ENCODE results near the gene WDPCP.

DNA sequence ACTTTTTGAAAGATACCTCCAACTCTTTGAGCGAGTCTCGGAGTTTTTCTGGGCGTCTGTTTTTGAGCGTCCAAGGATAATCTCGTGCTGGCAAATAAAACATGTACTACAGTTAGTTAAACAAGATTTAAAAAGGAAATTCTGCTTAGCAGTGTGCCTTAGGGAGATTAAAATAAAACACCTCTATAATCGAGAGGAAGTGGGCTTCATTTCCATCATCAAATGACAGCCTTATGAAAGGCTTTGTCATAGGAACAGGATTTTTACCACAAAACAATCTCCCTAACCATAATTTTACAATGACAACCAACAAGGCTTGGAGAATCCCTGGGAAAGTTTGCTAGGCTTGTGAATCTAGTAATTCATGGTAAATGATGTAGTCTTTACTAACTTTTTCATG lies 103.4 kb downstream of the WDPCP start:
- TF ChIP-seq CC2D1A (CRISPR knock-in tag; IDR thresholded peaks at IDR 0.05): no peak
- TF ChIP-seq, protein P1, sequence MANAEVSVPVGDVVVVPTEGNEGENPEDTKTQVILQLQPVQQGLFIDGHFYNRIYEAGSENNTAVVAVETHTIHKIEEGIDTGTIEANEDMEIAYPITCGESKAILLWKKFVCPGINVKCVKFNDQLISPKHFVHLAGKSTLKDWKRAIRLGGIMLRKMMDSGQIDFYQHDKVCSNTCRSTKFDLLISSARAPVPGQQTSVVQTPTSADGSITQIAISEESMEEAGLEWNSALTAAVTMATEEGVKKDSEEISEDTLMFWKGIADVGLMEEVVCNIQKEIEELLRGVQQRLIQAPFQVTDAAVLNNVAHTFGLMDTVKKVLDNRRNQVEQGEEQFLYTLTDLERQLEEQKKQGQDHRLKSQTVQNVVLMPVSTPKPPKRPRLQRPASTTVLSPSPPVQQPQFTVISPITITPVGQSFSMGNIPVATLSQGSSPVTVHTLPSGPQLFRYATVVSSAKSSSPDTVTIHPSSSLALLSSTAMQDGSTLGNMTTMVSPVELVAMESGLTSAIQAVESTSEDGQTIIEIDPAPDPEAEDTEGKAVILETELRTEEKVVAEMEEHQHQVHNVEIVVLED (CRISPR knock-in tag; IDR thresholded peaks at IDR 0.05; ENCODE audit: borderline replicate concordance): no peak
- no peak for TF ChIP-seq GPBP1L1 (CRISPR knock-in tag; IDR thresholded peaks at IDR 0.05)
- no peak for TF ChIP-seq HMGA1 (CRISPR knock-in tag; conservative IDR thresholded peaks at IDR 0.05)
- TF ChIP-seq ZNF768 (CRISPR knock-in tag; IDR thresholded peaks at IDR 0.05): no peak
- TF ChIP-seq CTCF (CRISPR knock-in tag; IDR thresholded peaks at IDR 0.05): no peak
- no peak for TF ChIP-seq YY1 (IDR thresholded peaks at IDR 0.05; ENCODE audit: insufficient read depth, insufficient replicate concordance, low read depth, low read length)
- no peak for TF ChIP-seq POLR2AphosphoS5 (IDR thresholded peaks at IDR 0.05; ENCODE audit: low read depth, low read length)
- no peak for TF ChIP-seq ZNF232 (CRISPR knock-in tag; IDR thresholded peaks at IDR 0.05; ENCODE audit: borderline replicate concordance)
- TF ChIP-seq REL (CRISPR knock-in tag; conservative IDR thresholded peaks at IDR 0.05): no peak
- no peak for TF ChIP-seq CCAR2 (optimal IDR thresholded peaks at IDR 0.05; ENCODE audit: low read depth, low read length)
- no peak for TF ChIP-seq POLR2A (IDR thresholded peaks at IDR 0.05; ENCODE audit: insufficient read depth in 1 of 2, low read depth in 2 of 2, low read length in 2 of 2)

Measured in HepG2 (cell line).